Activated naive CD8-positive, alpha-beta T cell (primary cell): ENCODE results near the gene CFAP97D2.
"Not testable (repeated sequence)": the region's sequence is repeated elsewhere in the genome, so short reads cannot be mapped to it uniquely, and the experiment has no call there.

Source experiments
- H3K27ac Mint-ChIP-seq: one replicate; pipeline ENCODE4 v1.8.0; 2021; ENCODE audit warnings: mixed read lengths
- H3K27me3 Mint-ChIP-seq: one replicate; pipeline ENCODE4 v1.8.0; 2021; ENCODE audit warnings: mixed read lengths
- H3K36me3 Mint-ChIP-seq: one replicate; pipeline ENCODE4 v1.8.0; 2021; ENCODE audit warnings: mixed read lengths
- H3K4me1 Mint-ChIP-seq: one replicate; pipeline ENCODE4 v1.8.0; 2021; ENCODE audit warnings: low read depth, mixed read lengths
- H3K4me3 Mint-ChIP-seq: one replicate; pipeline ENCODE4 v1.8.0; 2021; ENCODE audit warnings: mild to moderate bottlenecking, mixed read lengths
- H3K9me3 Mint-ChIP-seq: one replicate; pipeline ENCODE4 v1.8.0; 2021; ENCODE audit warnings: low read depth, mixed read lengths

The CFAP97D2 gene

DNA sequence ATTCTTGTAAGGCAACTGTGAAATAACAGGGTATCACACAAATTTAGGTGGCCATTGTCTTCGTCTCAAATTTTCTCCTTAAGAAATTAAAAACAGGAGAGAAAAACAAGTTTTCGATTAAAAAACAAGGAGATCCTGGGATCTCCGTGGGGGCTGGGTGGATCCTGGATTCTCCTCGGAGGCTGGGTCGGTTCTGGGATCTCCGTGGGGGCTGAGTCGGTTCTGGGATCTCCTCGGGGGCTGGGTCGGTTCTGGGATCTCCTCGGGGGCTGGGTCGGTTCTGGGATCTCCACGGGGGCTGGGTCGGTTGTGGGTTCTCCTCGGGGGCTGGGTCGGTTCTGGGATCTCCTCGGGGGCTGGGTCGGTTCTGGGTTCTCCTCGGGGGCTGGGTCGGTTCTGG, 30.2 kb upstream of the CFAP97D2 start:
- H3K4me3 Mint-ChIP-seq, result peak overlapping the region; percentile 73
- not testable (repeated sequence) for H3K27me3 Mint-ChIP-seq, H3K36me3 Mint-ChIP-seq, H3K9me3 Mint-ChIP-seq
- H3K27ac Mint-ChIP-seq, result peak overlapping the region; percentile 97
- peaks cover 88% of the 10 kb centered on the region for H3K4me1 Mint-ChIP-seq

GRCh38 chr13:114149774-114150740, 29.0 kb upstream of the CFAP97D2 start:
- Mint-ChIP-seq H3K9me3 (peaks cover 4% of the 10 kb centered on the region), H3K36me3 (peaks cover 4% of the 10 kb centered on the region), H3K27ac (peak overlapping the region; percentile 97), H3K4me3 (peak overlapping the region; percentile 31), H3K27me3 (no peaks in the 10 kb centered on the region), H3K4me1 (peaks cover 89% of the 10 kb centered on the region)

GRCh38 chr13:114151031-114151430, 28.0 kb upstream of the CFAP97D2 start:
- Mint-ChIP-seq H3K4me1 (peaks cover 79% of the 10 kb centered on the region), H3K4me3 (peak overlapping the region; percentile 57), H3K9me3 (peaks cover 4% of the 10 kb centered on the region), H3K36me3 (peaks cover 4% of the 10 kb centered on the region), H3K27me3 (no peaks in the 10 kb centered on the region), H3K27ac (peak overlapping the region; percentile 97)

- Mint-ChIP-seq H3K4me1 (peaks cover 77% of the 10 kb centered on the region), H3K27me3 (no peaks in the 10 kb centered on the region), H3K4me3 (peak overlapping the region; percentile 57), H3K9me3 (peaks cover 4% of the 10 kb centered on the region), H3K27ac (peak overlapping the region; percentile 97), H3K36me3 (peaks cover 4% of the 10 kb centered on the region)
Observed at GRCh38 chr13:114151565-114152284, 27.3 kb upstream of the CFAP97D2 start.

DNA sequence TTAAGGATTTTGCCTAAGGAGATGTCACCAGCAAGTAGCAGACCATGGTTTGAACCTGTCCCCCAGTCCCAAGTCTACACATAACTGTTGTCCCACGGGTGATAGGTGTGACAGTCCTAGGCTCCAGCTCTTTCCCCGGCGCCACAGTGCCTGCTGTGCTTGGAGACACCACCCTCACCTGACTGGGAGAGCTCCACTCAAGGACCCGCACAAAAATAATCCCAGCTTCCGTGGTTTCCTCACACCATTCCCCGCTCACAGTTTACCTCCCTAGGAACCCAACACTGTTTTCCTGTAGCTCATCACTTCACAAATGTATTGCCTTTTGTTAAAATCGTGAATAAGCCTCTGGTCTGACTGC, 26.8 kb upstream of the CFAP97D2 start:
- peak overlapping the region; percentile 97 for H3K27ac Mint-ChIP-seq
- no peaks in the 10 kb centered on the region for H3K27me3 Mint-ChIP-seq
- peaks cover 4% of the 10 kb centered on the region for H3K36me3 Mint-ChIP-seq
- peaks cover 4% of the 10 kb centered on the region for H3K9me3 Mint-ChIP-seq
- no peak overlapping the region for H3K4me3 Mint-ChIP-seq
- peaks cover 76% of the 10 kb centered on the region for H3K4me1 Mint-ChIP-seq

DNA sequence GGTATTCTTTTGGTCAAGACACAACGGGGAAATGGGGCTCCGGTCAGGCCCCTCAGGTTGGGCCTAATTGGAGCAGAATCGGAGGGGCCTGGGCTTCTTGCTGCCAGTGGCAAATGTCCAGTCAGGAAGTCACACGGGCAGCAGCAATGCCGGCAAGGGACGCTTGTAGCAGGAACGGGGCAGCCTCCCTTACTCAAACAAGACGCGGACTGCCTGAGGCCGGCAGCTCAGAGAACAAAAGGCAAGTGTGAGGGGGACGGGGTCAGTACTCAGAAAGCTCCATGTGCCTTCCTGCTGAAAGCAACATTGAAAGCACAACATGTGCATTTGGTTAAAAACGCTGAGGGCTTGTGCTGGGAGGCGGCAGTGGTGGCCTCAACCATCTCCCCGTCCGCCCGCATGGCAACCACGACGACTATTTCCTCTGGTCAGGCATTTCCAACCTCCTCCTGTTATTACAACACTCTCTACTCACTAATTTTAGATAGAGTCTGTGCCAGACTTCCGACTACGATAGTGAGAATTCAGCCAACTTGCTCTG, 26.2 kb upstream of the CFAP97D2 start:
- H3K27ac Mint-ChIP-seq, result peak overlapping the region; percentile 97
- peaks cover 78% of the 10 kb centered on the region for H3K4me1 Mint-ChIP-seq
- H3K27me3 Mint-ChIP-seq, result no peaks in the 10 kb centered on the region
- H3K9me3 Mint-ChIP-seq, result peaks cover 4% of the 10 kb centered on the region
- peaks cover 4% of the 10 kb centered on the region for H3K36me3 Mint-ChIP-seq
- peak overlapping the region; percentile 74 for H3K4me3 Mint-ChIP-seq

DNA sequence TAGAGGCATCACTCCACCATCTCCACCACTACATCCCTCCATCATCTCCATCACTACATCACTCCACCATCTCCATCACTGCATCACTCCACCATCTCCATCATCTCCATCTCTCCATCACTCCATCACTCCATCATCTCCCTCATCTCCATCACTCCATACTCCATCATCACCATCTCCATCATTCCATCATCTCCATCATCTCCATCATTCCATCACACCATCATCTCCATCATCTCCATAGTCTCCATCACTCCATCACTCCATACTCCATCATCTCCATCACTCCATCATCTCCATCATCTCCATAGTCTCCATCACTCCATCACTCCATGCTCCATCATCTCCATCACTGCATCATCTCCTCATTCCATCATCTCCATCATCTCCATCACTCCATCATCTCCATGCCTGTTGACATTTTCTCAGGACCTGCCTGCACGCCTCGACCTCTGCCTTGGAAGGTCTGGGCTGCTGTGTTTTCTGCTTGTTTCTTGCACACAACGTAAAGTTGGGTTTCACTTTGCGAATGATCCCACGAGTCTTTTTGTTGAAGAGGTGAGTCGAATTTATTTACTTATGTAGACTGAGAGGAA, 25.5 kb upstream of the CFAP97D2 start:
- H3K4me1 Mint-ChIP-seq, result peaks cover 75% of the 10 kb centered on the region
- peaks cover 4% of the 10 kb centered on the region for H3K9me3 Mint-ChIP-seq

DNA sequence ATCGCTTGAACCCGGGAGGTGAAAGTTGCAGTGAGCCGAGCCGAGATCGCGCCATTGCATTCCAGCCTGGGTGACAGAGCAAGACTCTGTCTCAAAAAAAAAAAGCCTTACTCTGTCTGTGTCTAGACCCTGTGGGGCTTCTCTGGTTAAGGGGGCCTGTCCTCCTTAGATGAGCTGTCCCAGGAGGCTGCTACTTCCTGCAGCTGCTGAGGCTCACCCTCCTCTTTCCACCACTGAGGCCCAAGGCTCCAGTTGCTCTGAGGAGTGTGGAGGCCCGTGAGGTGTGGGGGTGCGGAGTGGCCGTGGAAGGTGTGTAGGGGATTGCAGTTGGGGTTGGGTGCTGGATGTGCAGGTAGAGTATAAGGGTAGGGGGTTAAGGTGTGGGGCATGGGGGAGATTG, 24.6 kb upstream of the CFAP97D2 start:
- Mint-ChIP-seq H3K9me3 (peaks cover 4% of the 10 kb centered on the region), H3K4me1 (peaks cover 75% of the 10 kb centered on the region), H3K27ac (peak overlapping the region; percentile 89), H3K27me3 (no peaks in the 10 kb centered on the region), H3K4me3 (peak overlapping the region; percentile 74), H3K36me3 (peaks cover 5% of the 10 kb centered on the region)

More for the DNA sequence above, 25.5 kb upstream of the CFAP97D2 start:
- peaks cover 2% of the 10 kb centered on the region for H3K36me3 Mint-ChIP-seq
- peak overlapping the region; percentile 74 for H3K4me3 Mint-ChIP-seq
- peak overlapping the region; percentile 89 for H3K27ac Mint-ChIP-seq
- no peaks in the 10 kb centered on the region for H3K27me3 Mint-ChIP-seq

- no peak overlapping the region for H3K27ac Mint-ChIP-seq
- peaks cover 4% of the 10 kb centered on the region for H3K9me3 Mint-ChIP-seq
- no peak overlapping the region for H3K4me3 Mint-ChIP-seq
- H3K27me3 Mint-ChIP-seq, result no peaks in the 10 kb centered on the region
- H3K4me1 Mint-ChIP-seq, result peaks cover 75% of the 10 kb centered on the region
- peaks cover 8% of the 10 kb centered on the region for H3K36me3 Mint-ChIP-seq
Observed at GRCh38 chr13:114155320-114155719, 23.7 kb upstream of the CFAP97D2 start.

DNA sequence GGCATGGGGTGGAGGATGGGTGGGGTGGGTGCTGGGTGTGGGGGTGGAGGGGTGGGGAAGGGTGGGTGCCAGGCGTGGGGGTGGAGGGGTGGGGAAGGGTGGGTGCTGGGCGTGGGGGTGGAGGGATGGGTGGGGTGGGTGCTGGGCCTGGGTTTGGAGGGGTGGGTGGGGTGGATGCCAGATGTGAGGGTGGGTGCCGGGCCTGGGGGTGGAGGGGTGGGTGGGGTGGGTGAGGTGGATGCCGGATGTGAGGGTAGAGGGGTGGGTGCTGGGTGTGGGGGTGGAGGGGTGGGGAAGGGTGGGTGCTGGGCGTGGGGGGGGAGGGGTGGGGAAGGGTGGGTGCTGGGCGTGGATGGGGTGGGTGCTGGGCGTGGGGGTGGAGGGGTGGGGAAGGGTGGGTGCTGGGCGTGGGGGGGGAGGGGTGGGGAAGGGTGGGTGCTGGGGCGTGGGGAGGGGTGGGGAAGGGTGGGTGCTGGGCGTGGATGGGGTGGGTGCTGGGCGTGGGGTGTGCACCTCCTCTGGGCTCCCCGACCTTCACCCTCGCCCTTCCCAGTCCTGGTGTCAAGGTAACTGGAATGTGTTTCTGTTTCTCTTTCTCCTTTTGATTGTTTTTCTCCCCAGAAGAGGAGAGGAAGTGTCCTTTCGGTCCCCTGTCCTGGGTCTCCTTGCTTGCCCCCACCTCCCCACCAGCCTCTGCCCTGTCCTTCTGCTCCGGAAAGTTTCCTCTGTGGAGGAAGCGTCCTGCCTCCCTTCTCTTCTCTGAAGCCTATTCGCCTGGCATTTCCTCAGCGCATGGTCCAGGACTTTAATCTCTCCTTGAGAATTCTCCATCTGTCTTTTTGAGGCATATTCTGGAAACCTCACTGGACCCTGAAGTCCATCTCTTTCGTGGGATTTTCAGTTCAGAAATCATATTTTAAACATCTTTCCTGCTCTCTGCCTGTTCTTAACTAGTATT, 22.9 kb upstream of the CFAP97D2 start:
- Mint-ChIP-seq H3K4me1 (peaks cover 75% of the 10 kb centered on the region), H3K27ac (peak overlapping the region; percentile 94), H3K36me3 (peaks cover 8% of the 10 kb centered on the region), H3K4me3 (peak overlapping the region; percentile 75), H3K9me3 (peaks cover 4% of the 10 kb centered on the region), H3K27me3 (no peaks in the 10 kb centered on the region)

GRCh38 chr13:114157869-114158495, 21.1 kb upstream of the CFAP97D2 start:
- Mint-ChIP-seq H3K27ac (peak overlapping the region; percentile 46), H3K36me3 (peaks cover 8% of the 10 kb centered on the region), H3K27me3 (no peaks in the 10 kb centered on the region), H3K9me3 (peaks cover 4% of the 10 kb centered on the region), H3K4me3 (no peak overlapping the region), H3K4me1 (peaks cover 74% of the 10 kb centered on the region)

- not testable (repeated sequence) for H3K36me3 Mint-ChIP-seq, H3K4me3 Mint-ChIP-seq, H3K9me3 Mint-ChIP-seq, H3K27me3 Mint-ChIP-seq
- peaks cover 68% of the 10 kb centered on the region for H3K4me1 Mint-ChIP-seq
- peak overlapping the region; percentile 64 for H3K27ac Mint-ChIP-seq
Observed at GRCh38 chr13:114158869-114159666, 20.0 kb upstream of the CFAP97D2 start.

GRCh38 chr13:114161028-114161556, 18.0 kb upstream of the CFAP97D2 start:
- Mint-ChIP-seq H3K4me1 (peaks cover 75% of the 10 kb centered on the region), H3K27ac (peak overlapping the region; percentile 10), H3K4me3 (peak overlapping the region; percentile 47)

More at GRCh38 chr13:114161028-114161556, 18.0 kb upstream of the CFAP97D2 start:
- no peaks in the 10 kb centered on the region for H3K27me3 Mint-ChIP-seq
- peaks cover 9% of the 10 kb centered on the region for H3K36me3 Mint-ChIP-seq
- H3K9me3 Mint-ChIP-seq, result no peaks in the 10 kb centered on the region
